WERI-Rb-1 (cell line): ENCODE results near the gene LPAR3.

Experiments
- DNase-seq: peaks from one replicate; pipeline ENCODE4 v3.0.0-alpha.2; 2020
- H3K27ac ChIP-seq: fragments of 250-450 bp; sonication (Bioruptor Pico); 2 replicates; pipeline ENCODE4 v1.5.1; 2020; ENCODE audit warnings: mild to moderate bottlenecking, moderate library complexity
- H3K27me3 ChIP-seq: fragments of 250-450 bp; sonication (Bioruptor Pico); 2 replicates; pipeline ENCODE4 v1.5.1; 2021; ENCODE audit warnings: mild to moderate bottlenecking, low read depth, moderate library complexity; ENCODE audit not compliant: insufficient read depth, severe bottlenecking
- H3K36me3 ChIP-seq: fragments of 250-450 bp; sonication (Bioruptor Pico); 2 replicates; pipeline ENCODE4 v1.5.1; 2020; ENCODE audit warnings: mild to moderate bottlenecking, moderate library complexity
- H3K4me3 ChIP-seq: 2 replicates; pipeline ENCODE4 v1.5.1; 2011; ENCODE audit warnings: low read depth, mild to moderate bottlenecking, control low read depth, low read length
- H3K9me3 ChIP-seq: fragments of 250-450 bp; sonication (Bioruptor Pico); 2 replicates; pipeline ENCODE4 v1.5.1; 2021; ENCODE audit warnings: mild to moderate bottlenecking, moderate library complexity; ENCODE audit not compliant: severe bottlenecking
- CTCF ChIP-seq: IDR thresholded peaks from 2 replicates; pipeline ENCODE4 v1.5.1; 2011; ENCODE audit warnings: low read depth, mild to moderate bottlenecking, control low read depth, inconsistent platforms, low read length

Gene LPAR3

DNA sequence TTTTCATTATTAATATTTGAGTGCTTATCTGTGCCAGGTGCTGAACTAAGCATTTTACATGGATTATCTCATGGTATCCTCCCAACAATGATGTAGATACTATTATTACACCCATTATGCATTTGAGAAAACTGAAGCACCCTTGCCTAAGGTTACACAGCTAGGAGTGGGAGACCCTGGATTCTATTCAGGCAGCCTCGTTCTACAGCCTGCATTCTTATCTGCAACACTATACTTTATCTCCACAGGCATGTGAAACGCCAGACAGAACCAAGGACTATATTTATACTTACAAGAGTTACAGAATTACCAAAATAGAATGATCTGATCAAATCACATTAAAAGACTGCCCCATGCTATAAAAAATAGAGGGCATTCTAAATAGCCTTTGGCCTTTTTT lies 22.4 kb downstream of the LPAR3 start:
- H3K27ac ChIP-seq = no peak overlapping the region
- H3K27me3 ChIP-seq = no peaks in the 10 kb centered on the region
- H3K9me3 ChIP-seq = no peaks in the 10 kb centered on the region
- H3K4me3 ChIP-seq = no peak overlapping the region
- no peak for DNase-seq
- no peak for TF ChIP-seq CTCF
- no peaks in the 10 kb centered on the region for H3K36me3 ChIP-seq

GRCh38 chr1:84869720-84870119 lies 23.3 kb downstream of the LPAR3 start:
- H3K27me3 ChIP-seq = no peaks in the 10 kb centered on the region
- no peak for TF ChIP-seq CTCF
- no peak overlapping the region for H3K27ac ChIP-seq
- no peak for DNase-seq
- no peaks in the 10 kb centered on the region for H3K36me3 ChIP-seq
- H3K4me3 ChIP-seq = no peak overlapping the region
- H3K9me3 ChIP-seq = no peaks in the 10 kb centered on the region

DNA sequence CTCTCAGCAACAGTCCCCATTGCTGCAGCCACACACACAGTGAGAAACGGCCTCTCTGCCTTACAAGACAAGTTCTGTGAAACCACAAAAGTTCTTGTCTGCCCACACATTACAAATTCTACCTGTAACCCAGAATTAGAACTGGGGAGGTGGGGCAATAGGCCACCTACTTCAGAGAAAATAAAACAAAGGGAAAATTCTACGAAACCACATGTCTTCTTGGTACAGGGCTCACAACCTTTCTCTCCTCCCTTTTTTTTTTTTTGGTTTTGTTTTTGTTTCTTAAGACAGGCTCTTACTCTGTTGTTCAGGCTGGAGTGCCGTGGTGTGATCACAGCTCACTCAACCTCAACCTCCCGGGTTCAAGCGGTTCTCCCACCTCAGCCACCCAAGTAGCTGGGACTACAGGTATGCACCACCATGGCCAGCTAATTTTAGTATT lies 30.2 kb downstream of the LPAR3 start:
- Histone ChIP-seq H3K27me3 (no peaks in the 10 kb centered on the region), H3K9me3 (no peaks in the 10 kb centered on the region), H3K4me3 (no peak overlapping the region), H3K36me3 (no peaks in the 10 kb centered on the region), H3K27ac (no peak overlapping the region)
- TF ChIP-seq CTCF = no peak
- DNase-seq = no peak

- TF ChIP-seq CTCF = no peak
- Histone ChIP-seq H3K9me3 (no peaks in the 10 kb centered on the region), H3K27ac (no peak overlapping the region), H3K36me3 (no peaks in the 10 kb centered on the region), H3K27me3 (no peaks in the 10 kb centered on the region), H3K4me3 (no peak overlapping the region)
- DNase-seq = no peak
Observed at GRCh38 chr1:84861988-84862644, 30.9 kb downstream of the LPAR3 start.

DNA sequence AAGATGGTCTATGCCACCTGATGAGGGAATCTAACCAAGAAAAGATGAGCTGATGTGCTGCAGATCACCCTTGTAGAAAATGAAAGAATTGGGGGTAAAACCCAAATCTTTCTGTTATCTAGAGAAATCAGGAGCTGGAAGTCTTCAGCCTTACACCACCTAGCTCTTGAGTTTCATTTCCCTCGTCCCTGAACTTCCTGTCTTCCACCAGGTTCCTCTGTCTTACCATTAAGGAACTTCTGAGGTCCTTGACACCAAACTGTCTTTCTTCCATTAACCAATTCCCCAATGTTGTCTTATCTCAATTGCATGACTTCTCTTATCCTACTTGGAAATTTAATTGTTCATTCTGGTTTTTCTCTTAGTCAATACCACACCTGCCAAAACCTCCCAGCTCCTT lies 31.5 kb downstream of the LPAR3 start:
- H3K4me3 ChIP-seq = no peak overlapping the region
- H3K9me3 ChIP-seq = no peaks in the 10 kb centered on the region
- TF ChIP-seq CTCF = no peak
- DNase-seq = no peak
- H3K27ac ChIP-seq = no peak overlapping the region
- H3K27me3 ChIP-seq = no peaks in the 10 kb centered on the region
- no peaks in the 10 kb centered on the region for H3K36me3 ChIP-seq

DNA sequence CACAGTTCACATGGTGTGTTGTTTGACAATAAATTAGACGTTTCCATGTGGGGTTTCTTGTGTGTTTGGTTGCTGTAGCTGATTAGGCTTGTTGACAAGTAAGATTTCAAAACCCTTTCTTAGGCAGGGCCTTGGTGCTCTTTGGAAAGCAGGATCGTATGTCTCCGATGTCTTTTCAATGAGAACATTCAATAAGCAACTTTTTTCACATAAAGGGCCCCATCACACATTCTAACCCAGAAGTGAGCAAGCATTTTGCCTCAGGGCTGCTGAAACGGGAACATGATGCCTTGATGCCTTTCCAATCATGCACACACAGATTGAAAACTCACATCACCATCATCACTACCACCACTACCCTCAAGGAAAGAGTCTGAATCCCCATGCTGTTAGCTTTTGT lies 33.1 kb downstream of the LPAR3 start:
- Histone ChIP-seq H3K27me3 (no peaks in the 10 kb centered on the region), H3K4me3 (no peak overlapping the region), H3K9me3 (no peaks in the 10 kb centered on the region), H3K27ac (no peak overlapping the region), H3K36me3 (no peaks in the 10 kb centered on the region)
- DNase-seq = no peak
- TF ChIP-seq CTCF = no peak
